T1000 (cell line): ENCODE data around the gene ADGRB3.
A peak's percentile ranks its signal among the peaks of the same experiment; 100 is the strongest.

Experiments
- DNase-seq: peaks from one replicate; lab custom pipeline; 2025; ENCODE audit warnings: mixed read lengths; lab: John Stamatoyannopoulos, UW

The ADGRB3 gene

GRCh38 chr6:68634726-68635411, at the start of gene ADGRB3:
Gene ADGRB3, plus strand, starts transcription at chr6:68635282. Its CDS starts 3,394 bp downstream, at chr6:68638676.
- DNase-seq: peak; percentile 76

- DNase-seq: no peak
Observed at GRCh38 chr6:68593558-68593957, 41.5 kb upstream of the ADGRB3 start.

GRCh38 chr6:68597642-68598041, 37.4 kb upstream of the ADGRB3 start:
- DNase-seq: no peak

GRCh38 chr6:68615938-68616337, 19.1 kb upstream of the ADGRB3 start:
- no peak for DNase-seq

- DNase-seq: no peak
Observed at GRCh38 chr6:68625998-68626397, 9.1 kb upstream of the ADGRB3 start.

- DNase-seq: no peak
Observed at GRCh38 chr6:68628161-68628560, 6.9 kb upstream of the ADGRB3 start.

- no peak for DNase-seq
Observed at GRCh38 chr6:68632734-68633133, 2.3 kb upstream of the ADGRB3 start.

- no peak for DNase-seq
Observed at GRCh38 chr6:68633281-68633971, 1.7 kb upstream of the ADGRB3 start.

- no peak for DNase-seq
Observed at GRCh38 chr6:68633972-68634725, 933 bp upstream of the ADGRB3 start.

- no peak for DNase-seq
Observed at GRCh38 chr6:68635412-68635705, 277 bp downstream of the ADGRB3 start.

- DNase-seq: no peak
Observed at GRCh38 chr6:68635706-68636513, 828 bp downstream of the ADGRB3 start.

GRCh38 chr6:68636666-68637065, 1.6 kb downstream of the ADGRB3 start:
- DNase-seq: no peak

- DNase-seq: no peak
Observed at GRCh38 chr6:68637071-68637470, 2.0 kb downstream of the ADGRB3 start.

GRCh38 chr6:68637782-68638181, 2.7 kb downstream of the ADGRB3 start:
- no peak for DNase-seq

- DNase-seq: no peak
Observed at GRCh38 chr6:68638230-68638900, 3.3 kb downstream of the ADGRB3 start.

- no peak for DNase-seq
Observed at GRCh38 chr6:68639211-68639610, 4.1 kb downstream of the ADGRB3 start.

GRCh38 chr6:68639826-68640490, 4.9 kb downstream of the ADGRB3 start:
- no peak for DNase-seq

GRCh38 chr6:68640491-68640835, 5.4 kb downstream of the ADGRB3 start:
- no peak for DNase-seq

- no peak for DNase-seq
Observed at GRCh38 chr6:68641172-68641571, 6.1 kb downstream of the ADGRB3 start.

- no peak for DNase-seq
Observed at GRCh38 chr6:68642081-68642480, 7.0 kb downstream of the ADGRB3 start.

- no peak for DNase-seq
Observed at GRCh38 chr6:68642977-68643376, 7.9 kb downstream of the ADGRB3 start.
